CD4-positive, alpha-beta memory T cell (primary cell): ENCODE results near the gene NAA40. TPM values are rescaled to one million over a fixed set of nuclear protein-coding genes. Genes with fewer than 3 reads are reported as not detected.

ENCODE experiments used
- CTCF ChIA-PET: fragments of 350-600 bp; sonication (Branson Sonifier 250); formaldehyde crosslinking; loops from one replicate; lab custom pipeline; 2021; ENCODE audit warnings: inconsistent platforms; ENCODE audit not compliant: partially characterized antibody; lab: Charles Lee
- POLR2A ChIA-PET: fragments of 350-600 bp; sonication (Branson Sonifier 250); formaldehyde crosslinking; loops from one replicate; lab custom pipeline; 2021; ENCODE audit not compliant: partially characterized antibody; lab: Charles Lee
- DNase-seq, 5 donors: peaks; one replicate each; pipeline versions ENCODE4 v3.0.0 to v3.0.0-alpha.2; 2020 to 2022; ENCODE audit warnings: mixed read lengths in 1 of 5
- H3K27ac ChIP-seq: one replicate; pipeline ENCODE4 v1.7.0; 2013; ENCODE audit warnings: low read depth, low read length
- H3K27me3 ChIP-seq: 2 replicates; pipeline ENCODE4 v1.7.0; 2013; ENCODE audit warnings: mild to moderate bottlenecking, low read length, moderate library complexity; ENCODE audit not compliant: insufficient read depth
- H3K36me3 ChIP-seq: 2 replicates; pipeline ENCODE4 v1.7.0; 2013; ENCODE audit warnings: mild to moderate bottlenecking, low read length, moderate library complexity; ENCODE audit not compliant: insufficient read depth
- H3K4me1 ChIP-seq: 2 replicates; pipeline ENCODE4 v1.7.0; 2013; ENCODE audit warnings: mild to moderate bottlenecking, low read length, moderate library complexity; ENCODE audit not compliant: insufficient read depth
- H3K4me3 ChIP-seq, 2 donors: one replicate each; pipeline ENCODE4 v1.7.0; 2013; ENCODE audit warnings: low read length in 2 of 2, mild to moderate bottlenecking in 1 of 2
- H3K9me3 ChIP-seq, 2 donors: one replicate each; pipeline ENCODE4 v1.7.0; 2013; ENCODE audit warnings: low read length in 2 of 2, control low read depth in 1 of 2; ENCODE audit not compliant: control insufficient read depth in 1 of 2
- H3K27ac Mint-ChIP-seq, 7 donors: one replicate each; pipeline ENCODE4 v1.8.0; 2020 to 2021; ENCODE audit warnings: mixed read lengths in 7 of 7, mild to moderate bottlenecking in 6 of 7, inconsistent platforms in 3 of 7, moderate library complexity in 3 of 7
- H3K27me3 Mint-ChIP-seq, 2 donors: one replicate each; pipeline ENCODE4 v1.8.0; 2020 to 2021; ENCODE audit warnings: mixed read lengths in 2 of 2
- H3K36me3 Mint-ChIP-seq, 2 donors: one replicate each; pipeline ENCODE4 v1.8.0; 2020 to 2021; ENCODE audit warnings: mixed read lengths in 2 of 2, inconsistent platforms in 1 of 2, mild to moderate bottlenecking in 1 of 2
- H3K4me1 Mint-ChIP-seq, 4 donors: one replicate each; pipeline ENCODE4 v1.8.0; 2020 to 2021; ENCODE audit warnings: mixed read lengths in 4 of 4, mild to moderate bottlenecking in 1 of 4
- H3K4me3 Mint-ChIP-seq, 8 donors: one replicate each; pipeline ENCODE4 v1.8.0; 2020 to 2021; ENCODE audit warnings: mixed read lengths in 8 of 8, mild to moderate bottlenecking in 7 of 8, moderate library complexity in 6 of 8, inconsistent platforms in 3 of 8
- H3K9me3 Mint-ChIP-seq, 8 donors: one replicate each; pipeline ENCODE4 v1.8.0; 2020 to 2021; ENCODE audit warnings: mixed read lengths in 8 of 8, mild to moderate bottlenecking in 5 of 8, inconsistent platforms in 3 of 8, moderate library complexity in 1 of 8
- intact Hi-C: fragments of 100-400 bp; cut with micrococcal nuclease; formaldehyde crosslinking; loops from one replicate; pipeline ENCODE4 v1.15.1; 2023
- polyA plus RNA-seq, 2 donors: library from polyadenylated mRNA; unstranded; fragments of 300-500 nt; fragmentation: Illumina TruSeq; gene quantifications; one replicate each; pipeline ENCODE4 v1.2.3, GENCODE V29; 2021
- total RNA-seq, 2 experiments: library from RNA; stranded (reverse); gene quantifications; one replicate each; pipeline ENCODE4 v1.2.3, GENCODE V29; 2021

The NAA40 gene
- total and polyA plus RNA-seq, 4 experiments from 2014 or later = 6.1 to 24.8 (median 17.1) TPM

GRCh38 chr11:63937713-63938478, 906 bp upstream of the NAA40 start:
- no peaks in the 10 kb centered on the region for H3K27me3 ChIP-seq
- H3K4me1 ChIP-seq = peaks cover 22% of the 10 kb centered on the region
- Mint-ChIP-seq H3K4me3 (peak overlapping the region; percentile 88 to 98 (median 92)), H3K27ac (peak overlapping the region; percentile 74 to 98 (median 88)), H3K4me1 (peaks cover 17 to 27% (median 20%) of the 10 kb centered on the region in 4 donors), H3K36me3 (peaks cover 0 to 2% of the 10 kb centered on the region in 2 donors), H3K27me3 (no peaks in the 10 kb centered on the region), H3K9me3 (peaks cover 0 to 3% (median 0%) of the 10 kb centered on the region in 8 donors)
- H3K27ac ChIP-seq = peak overlapping the region; percentile 48
- DNase-seq = no peak
- no peaks in the 10 kb centered on the region for H3K36me3 ChIP-seq
- ChIA-PET CTCF (interaction anchor here (3.2 kb wide), 1 partner anchor 101 kb away, joined by 25 read pairs; the partner anchor contains the start of gene MARK2), POLR2A (interaction anchor here (0.7 to 1.8 kb wide), 4 partner anchors 13 to 105 kb away, joined by 3 to 10 read pairs (median 4); partner anchors contain the start of genes MARK2 and RCOR2)
- intact Hi-C loops = loop anchor here (1.0 to 2.0 kb wide), 5 partner anchors 21 to 100 kb away; partner anchors contain the start of genes COX8A, OTUB1 and RCOR2
- H3K4me3 ChIP-seq = peak overlapping the region; percentile 62 to 81
- H3K9me3 ChIP-seq = no peaks in the 10 kb centered on the region

GRCh38 chr11:63939397-63939891, 642 bp downstream of the NAA40 start:
- intact Hi-C loops = loop anchor here (2.0 kb wide), 2 partner anchors 23 to 35 kb away; partner anchors contain the start of genes COX8A and RCOR2
- H3K36me3 ChIP-seq = no peaks in the 10 kb centered on the region
- Mint-ChIP-seq H3K4me3 (peak overlapping the region; percentile 90 to 97 (median 94)), H3K4me1 (peaks cover 19 to 27% (median 23%) of the 10 kb centered on the region in 4 donors), H3K9me3 (peaks cover 0 to 3% (median 0%) of the 10 kb centered on the region in 8 donors), H3K27me3 (no peaks in the 10 kb centered on the region), H3K36me3 (peaks cover 0 to 6% of the 10 kb centered on the region in 2 donors), H3K27ac (peak overlapping the region; percentile 85 to 97 (median 88))
- H3K27ac ChIP-seq = peak overlapping the region; percentile 64
- peaks cover 22% of the 10 kb centered on the region for H3K4me1 ChIP-seq
- no peak for DNase-seq
- CTCF ChIA-PET = interaction anchor here (0.6 to 3.2 kb wide), 2 partner anchors 49 to 102 kb away, joined by 3 to 25 read pairs; partner anchors contain the start of gene MARK2
- H3K9me3 ChIP-seq = no peaks in the 10 kb centered on the region
- POLR2A ChIA-PET = interaction anchor here (1.0 to 1.8 kb wide), 5 partner anchors 11 to 101 kb away, joined by 3 to 10 read pairs (median 4); partner anchors contain the start of genes COX8A, MARK2, OTUB1 and RCOR2
- peak overlapping the region; percentile 54 to 62 for H3K4me3 ChIP-seq
- H3K27me3 ChIP-seq = no peaks in the 10 kb centered on the region

GRCh38 chr11:63940786-63941185, 2.0 kb downstream of the NAA40 start:
- Mint-ChIP-seq H3K36me3 (peaks cover 0 to 6% of the 10 kb centered on the region in 2 donors), H3K9me3 (peaks cover 0 to 3% (median 0%) of the 10 kb centered on the region in 8 donors), H3K4me1 (peaks cover 20 to 27% (median 25%) of the 10 kb centered on the region in 4 donors), H3K27me3 (no peaks in the 10 kb centered on the region), H3K4me3 (peak overlapping the region in 7 of 8 donors; percentile 47 to 95 (median 65)), H3K27ac (peak overlapping the region in 5 of 7 donors; percentile 29 to 70 (median 64))
- no peak overlapping the region for H3K27ac ChIP-seq
- no peak overlapping the region for H3K4me3 ChIP-seq
- CTCF ChIA-PET = no interaction called here
- intact Hi-C loops = no loop called here
- no peak for DNase-seq
- H3K4me1 ChIP-seq = peaks cover 22% of the 10 kb centered on the region
- no peaks in the 10 kb centered on the region for H3K36me3 ChIP-seq
- H3K27me3 ChIP-seq = no peaks in the 10 kb centered on the region
- H3K9me3 ChIP-seq = no peaks in the 10 kb centered on the region
- POLR2A ChIA-PET = no interaction called here

GRCh38 chr11:63941901-63942300, 3.1 kb downstream of the NAA40 start:
- no peaks in the 10 kb centered on the region for H3K27me3 ChIP-seq
- no peaks in the 10 kb centered on the region for H3K36me3 ChIP-seq
- no peak overlapping the region for H3K27ac ChIP-seq
- POLR2A ChIA-PET = interaction anchor here (0.9 kb wide), 1 partner anchor 75 kb away, joined by 3 read pairs; no protein-coding TSS in a partner anchor
- DNase-seq = no peak
- intact Hi-C loops = no loop called here
- Mint-ChIP-seq H3K36me3 (peaks cover 0 to 8% of the 10 kb centered on the region in 2 donors), H3K27ac (peak overlapping the region in 2 of 7 donors; percentile 45 to 70), H3K27me3 (no peaks in the 10 kb centered on the region), H3K4me1 (peaks cover 21 to 27% (median 26%) of the 10 kb centered on the region in 4 donors), H3K9me3 (peaks cover 0 to 3% (median 0%) of the 10 kb centered on the region in 8 donors), H3K4me3 (no peak overlapping the region)
- CTCF ChIA-PET = interaction anchor here (13.9 kb wide), 1 partner anchor 107 kb away, joined by 337 read pairs; the partner anchor contains the start of gene MARK2
- peaks cover 22% of the 10 kb centered on the region for H3K4me1 ChIP-seq
- no peaks in the 10 kb centered on the region for H3K9me3 ChIP-seq
- H3K4me3 ChIP-seq = no peak overlapping the region

GRCh38 chr11:63942803-63943202, 4.0 kb downstream of the NAA40 start:
- H3K4me1 Mint-ChIP-seq = peaks cover 21 to 25% (median 23%) of the 10 kb centered on the region in 4 donors
- peaks cover 0 to 9% of the 10 kb centered on the region in 2 donors for H3K36me3 Mint-ChIP-seq
- ChIA-PET CTCF (interaction anchor here (0.5 to 13.9 kb wide), 3 partner anchors 12 to 230 kb away, joined by 3 to 337 read pairs (median 4); partner anchors contain the start of gene MARK2), POLR2A (interaction anchor here (0.9 kb wide), 1 partner anchor 75 kb away, joined by 3 read pairs; no protein-coding TSS in a partner anchor)
- H3K27ac Mint-ChIP-seq = no peak overlapping the region
- DNase-seq = no peak
- H3K27me3 ChIP-seq = no peaks in the 10 kb centered on the region
- H3K27ac ChIP-seq = no peak overlapping the region
- no peaks in the 10 kb centered on the region for H3K36me3 ChIP-seq
- intact Hi-C loops = no loop called here
- no peaks in the 10 kb centered on the region for H3K9me3 ChIP-seq
- H3K27me3 Mint-ChIP-seq = no peaks in the 10 kb centered on the region
- H3K4me1 ChIP-seq = peaks cover 20% of the 10 kb centered on the region
- H3K4me3 Mint-ChIP-seq = no peak overlapping the region
- H3K4me3 ChIP-seq = no peak overlapping the region
- H3K9me3 Mint-ChIP-seq = peaks cover 0 to 3% (median 0%) of the 10 kb centered on the region in 8 donors

DNA sequence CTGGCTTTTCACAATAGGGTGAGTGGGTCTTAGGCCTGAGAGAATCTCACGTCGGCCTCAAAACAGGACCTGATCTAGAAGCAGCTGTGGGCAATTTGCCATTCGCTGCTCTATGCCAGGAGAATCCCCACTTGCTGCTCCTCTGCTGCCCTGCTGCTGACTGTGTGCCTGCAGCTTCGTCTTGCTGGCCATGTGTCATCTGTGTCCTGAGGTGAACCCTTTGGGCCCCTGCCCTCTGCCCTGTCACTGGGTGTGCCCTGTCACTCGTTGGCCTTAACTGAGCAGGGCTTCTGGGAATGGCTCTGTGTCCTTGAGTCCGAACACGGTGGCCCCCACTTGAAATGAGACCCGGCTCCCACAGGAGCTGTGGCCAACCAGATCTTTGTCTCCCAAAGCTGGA, 6.2 kb downstream of the NAA40 start:
- ChIA-PET CTCF (interaction anchor here (0.8 to 13.9 kb wide), 22 partner anchors 11 to 179 kb away, joined by 3 to 337 read pairs (median 5); partner anchors contain the start of genes MARK2, RCOR2 and ZFTA), POLR2A (interaction anchor here (0.6 to 3.0 kb wide), 4 partner anchors 61 to 128 kb away, joined by 3 to 43 read pairs (median 3); partner anchors contain the start of gene MARK2)
- H3K4me3 ChIP-seq = no peak overlapping the region

More for the DNA sequence above, 6.2 kb downstream of the NAA40 start:
- no peaks in the 10 kb centered on the region for H3K9me3 ChIP-seq
- DNase-seq = no peak
- H3K27me3 Mint-ChIP-seq = no peaks in the 10 kb centered on the region
- H3K4me1 Mint-ChIP-seq = peaks cover 8 to 18% (median 12%) of the 10 kb centered on the region in 4 donors
- H3K4me1 ChIP-seq = peaks cover 6% of the 10 kb centered on the region
- no peaks in the 10 kb centered on the region for H3K36me3 ChIP-seq
- H3K36me3 Mint-ChIP-seq = peaks cover 0 to 9% of the 10 kb centered on the region in 2 donors
- no peak overlapping the region for H3K4me3 Mint-ChIP-seq
- no peaks in the 10 kb centered on the region for H3K9me3 Mint-ChIP-seq
- intact Hi-C loops = loop anchor here (1.0 to 5.0 kb wide), 3 partner anchors 38 to 178 kb away; no protein-coding TSS in a partner anchor
- H3K27ac Mint-ChIP-seq = peak overlapping the region in 1 of 7 donors; percentile 48
- no peaks in the 10 kb centered on the region for H3K27me3 ChIP-seq
- no peak overlapping the region for H3K27ac ChIP-seq
